Vagina (tissue), 2 donors: Measurements from ENCODE around the gene PIKFYVE.

ENCODE experiments used
- CTCF ChIP-seq, 3 experiments: fragments of 450-650 bp in 2 of 3; fragments of 200-600 bp in 1 of 3; sonication (generic) in 1 of 3; IDR thresholded peaks; one replicate each; pipeline ENCODE4 v1.5.1; 2017 to 2019; ENCODE audit warnings: antibody characterized with exemption in 3 of 3, mild to moderate bottlenecking in 2 of 3, moderate library complexity in 2 of 3
- POLR2A ChIP-seq, 2 donors: fragments of 450-650 bp; IDR thresholded peaks; one replicate each; pipeline ENCODE4 v1.6.1; 2017; ENCODE audit warnings: antibody characterized with exemption in 2 of 2, mild to moderate bottlenecking in 2 of 2, moderate library complexity in 2 of 2

- TF ChIP-seq CTCF (IDR thresholded peaks at IDR 0.05) (no peak), POLR2A (IDR thresholded peaks at IDR 0.05) (no peak)
These were observed 91.0 kb downstream of the PIKFYVE start for GRCh38 chr2:208356846-208357574.
